GM21447 (cell line): Measurements from ENCODE around the gene VPS37B.
"Not testable (repeated sequence)": the region's sequence is repeated elsewhere in the genome, so short reads cannot be mapped to it uniquely, and the experiment has no call there.

Experiments
- ATAC-seq: cut with Tn5 transposase; IDR thresholded peaks from one replicate; pipeline ENCODE4 v1.9.1; 2021; ENCODE audit not compliant: unreplicated experiment

VPS37B gene

DNA sequence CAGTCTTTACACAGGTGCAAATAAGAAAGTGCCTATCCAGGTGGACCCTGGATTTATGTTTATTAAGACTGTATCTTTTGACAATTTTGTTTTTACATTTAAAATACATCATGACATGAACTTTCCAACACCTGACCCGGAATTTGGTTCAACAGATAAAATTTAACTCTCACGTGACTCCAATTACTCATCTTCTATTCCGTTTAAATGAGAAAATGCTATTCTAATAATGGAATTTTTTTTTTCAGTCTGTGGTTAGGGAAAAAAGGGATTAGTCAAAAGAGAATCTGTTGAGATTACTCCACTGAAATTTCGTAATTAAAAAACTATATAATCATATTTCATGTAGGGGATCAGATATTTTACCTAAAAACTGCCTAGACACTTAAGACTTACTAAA, 11.1 kb downstream of the VPS37B start:
- ATAC-seq: no peak

DNA sequence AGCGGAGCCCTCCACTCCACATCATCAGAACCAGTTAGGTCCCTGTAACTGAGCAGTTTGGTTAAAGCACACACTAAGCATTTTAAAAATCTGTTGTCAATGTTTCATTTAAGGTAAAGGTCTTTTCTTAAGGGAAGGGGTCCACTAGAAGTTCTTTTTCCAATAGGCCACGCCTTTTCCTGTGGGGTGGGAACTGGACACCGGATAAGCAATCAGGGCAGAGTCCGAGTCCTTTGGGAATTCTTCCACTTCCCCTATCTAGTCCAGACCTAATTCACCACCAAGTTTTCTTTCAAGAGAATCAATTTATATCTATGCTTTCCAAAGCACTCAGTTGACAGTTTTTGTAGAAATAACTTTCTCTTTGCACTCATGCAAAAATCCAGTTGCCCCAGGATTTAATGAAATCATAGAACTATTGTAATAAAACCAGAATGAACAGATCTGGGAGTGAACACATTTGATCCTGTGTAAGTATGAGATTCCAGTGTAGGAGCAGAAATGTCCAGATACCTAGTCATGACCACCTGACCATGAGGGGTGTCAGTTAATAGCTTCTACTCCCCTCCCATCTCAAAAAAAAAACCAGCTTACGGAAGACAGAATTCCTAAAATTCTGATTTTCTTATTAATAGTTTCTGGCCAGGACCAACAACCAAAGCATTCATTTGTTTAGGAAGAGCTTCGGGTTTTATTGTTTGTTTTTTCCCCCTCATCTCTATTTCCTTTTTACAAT, 11.7 kb downstream of the VPS37B start:
- no peak for ATAC-seq

GRCh38 chr12:122882908-122883558, 12.9 kb downstream of the VPS37B start:
- no peak for ATAC-seq

DNA sequence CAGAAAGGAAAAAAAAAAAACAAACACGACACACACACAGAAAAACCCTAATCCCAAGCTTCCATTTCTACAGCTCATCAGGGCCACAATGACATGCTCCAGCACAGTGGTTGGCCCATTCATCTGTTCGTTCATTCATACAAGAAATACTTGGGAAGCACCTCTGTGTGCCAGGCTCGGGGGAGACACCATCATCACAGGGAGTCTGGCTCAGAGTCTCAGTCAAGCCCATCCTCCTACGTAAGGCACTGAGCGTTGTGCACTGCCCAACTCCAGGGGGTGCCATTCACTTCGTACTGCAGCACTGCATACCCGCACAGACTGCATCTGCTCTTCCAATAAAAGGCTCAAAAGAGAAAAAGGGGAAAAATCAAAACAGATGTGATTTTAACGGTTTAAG, 15.3 kb downstream of the VPS37B start:
- ATAC-seq: no peak

DNA sequence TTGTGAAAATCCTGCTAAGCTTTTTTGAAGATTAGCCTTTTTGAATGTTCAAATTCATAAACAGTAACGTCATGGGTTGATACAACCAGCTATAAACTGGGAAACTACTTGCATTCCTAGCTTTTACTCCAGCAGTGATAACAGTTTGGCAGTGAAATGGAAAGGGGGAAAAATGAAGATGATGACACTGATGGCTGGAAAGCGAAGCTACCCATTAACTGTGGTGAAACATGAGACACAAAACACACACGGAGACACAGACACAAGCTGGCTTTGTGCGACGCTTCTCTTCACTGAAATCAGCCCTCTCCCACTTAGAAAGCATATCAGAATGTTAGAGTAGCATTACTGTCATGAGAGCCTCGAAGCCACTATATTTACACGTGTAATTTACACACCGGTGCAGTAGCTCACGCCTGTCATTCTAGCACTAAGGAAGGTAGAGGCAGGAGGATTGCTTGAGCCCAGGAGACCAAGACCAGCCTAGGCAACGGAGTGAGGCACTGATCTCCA, 15.7 kb downstream of the VPS37B start:
- ATAC-seq: no peak

- no peak for ATAC-seq
Observed at GRCh38 chr12:122878780-122879612, 16.9 kb downstream of the VPS37B start.

DNA sequence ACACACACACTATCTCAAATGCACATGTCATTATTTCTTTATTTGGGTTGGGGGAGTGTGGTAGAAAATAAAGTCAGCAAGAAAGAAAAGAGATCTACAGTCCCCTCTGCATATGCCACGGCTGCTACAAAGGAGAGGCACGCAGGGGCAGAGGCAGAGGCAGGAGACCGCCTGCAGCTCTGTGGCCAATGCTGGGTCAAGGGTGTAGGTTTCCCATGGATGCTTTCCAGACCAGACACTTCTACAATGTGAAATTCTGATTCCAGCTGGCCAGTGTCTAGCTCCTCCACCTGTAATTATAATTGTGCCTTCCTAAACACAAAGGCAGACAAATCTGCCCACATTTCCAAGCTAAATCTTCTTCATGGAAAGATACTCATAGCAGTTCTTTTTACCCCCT, 19.2 kb downstream of the VPS37B start:
- ATAC-seq: no peak

GRCh38 chr12:122876281-122876680, 19.6 kb downstream of the VPS37B start:
- not testable (repeated sequence) for ATAC-seq

GRCh38 chr12:122875590-122876220, 20.2 kb downstream of the VPS37B start:
- peak; percentile 58 for ATAC-seq

GRCh38 chr12:122874081-122874480, 21.8 kb downstream of the VPS37B start:
- no peak for ATAC-seq

DNA sequence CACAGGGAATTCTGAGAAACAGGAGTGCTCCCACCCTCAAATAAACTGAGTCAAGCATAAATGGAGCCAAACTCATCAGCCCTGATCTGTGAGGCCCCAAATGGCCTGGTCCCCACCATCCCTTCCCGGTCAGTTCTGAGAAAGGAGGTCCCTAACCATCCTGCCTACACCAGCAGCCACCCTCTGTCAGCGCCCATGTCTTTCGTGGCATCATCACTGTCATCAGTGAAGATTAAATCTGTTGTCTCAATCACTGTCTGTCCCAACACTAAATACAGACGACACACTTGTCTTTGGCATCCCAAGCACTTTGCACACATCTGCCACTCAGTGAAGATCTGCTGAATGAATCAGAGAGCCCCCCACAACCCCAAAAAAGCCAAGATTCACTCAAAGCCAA, 22.4 kb downstream of the VPS37B start:
- no peak for ATAC-seq

- no peak for ATAC-seq
Observed at GRCh38 chr12:122872815-122873361, 23.0 kb downstream of the VPS37B start.

- no peak for ATAC-seq
Observed at GRCh38 chr12:122871851-122872780, 23.8 kb downstream of the VPS37B start.

DNA sequence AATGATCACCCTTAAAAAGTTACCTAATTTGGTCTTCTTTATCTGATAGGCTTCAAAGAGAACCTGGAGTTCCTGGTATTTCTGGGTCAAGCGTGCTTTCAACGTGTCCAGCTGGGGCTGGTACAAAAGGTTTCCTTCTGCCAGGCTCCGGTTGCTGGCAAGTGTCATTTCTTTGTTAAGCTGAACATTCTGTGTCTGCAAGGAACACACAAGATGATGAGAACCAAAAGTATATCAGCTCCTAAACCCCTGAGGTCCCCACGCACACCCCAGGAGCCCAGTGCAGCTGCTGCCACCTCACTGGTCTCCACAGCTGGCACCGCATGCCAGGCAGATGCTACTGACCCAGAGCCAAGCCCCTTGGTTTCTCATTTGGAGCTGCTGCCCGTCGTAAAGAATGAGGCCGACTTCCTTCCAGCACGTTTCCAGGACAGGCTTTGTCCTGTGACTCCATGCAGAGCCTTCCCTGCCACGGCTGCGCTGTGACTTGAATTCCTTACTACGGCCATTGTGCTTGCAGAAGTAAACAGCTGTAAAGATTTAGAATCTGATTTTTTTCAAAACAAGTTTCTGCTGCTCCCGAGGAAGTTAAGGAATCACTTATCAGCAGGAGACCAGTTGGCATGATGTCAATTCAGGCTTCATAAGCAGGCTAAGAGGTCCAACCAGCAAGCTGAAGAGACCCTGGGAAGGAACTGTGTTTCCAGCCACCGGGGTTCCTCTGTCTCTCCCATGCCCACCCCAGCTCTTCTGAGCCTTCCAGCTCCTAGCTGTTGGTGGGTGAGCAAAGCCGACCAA, 24.9 kb downstream of the VPS37B start:
- no peak for ATAC-seq

- ATAC-seq: no peak
Observed at GRCh38 chr12:122870163-122870842, 25.6 kb downstream of the VPS37B start.

DNA sequence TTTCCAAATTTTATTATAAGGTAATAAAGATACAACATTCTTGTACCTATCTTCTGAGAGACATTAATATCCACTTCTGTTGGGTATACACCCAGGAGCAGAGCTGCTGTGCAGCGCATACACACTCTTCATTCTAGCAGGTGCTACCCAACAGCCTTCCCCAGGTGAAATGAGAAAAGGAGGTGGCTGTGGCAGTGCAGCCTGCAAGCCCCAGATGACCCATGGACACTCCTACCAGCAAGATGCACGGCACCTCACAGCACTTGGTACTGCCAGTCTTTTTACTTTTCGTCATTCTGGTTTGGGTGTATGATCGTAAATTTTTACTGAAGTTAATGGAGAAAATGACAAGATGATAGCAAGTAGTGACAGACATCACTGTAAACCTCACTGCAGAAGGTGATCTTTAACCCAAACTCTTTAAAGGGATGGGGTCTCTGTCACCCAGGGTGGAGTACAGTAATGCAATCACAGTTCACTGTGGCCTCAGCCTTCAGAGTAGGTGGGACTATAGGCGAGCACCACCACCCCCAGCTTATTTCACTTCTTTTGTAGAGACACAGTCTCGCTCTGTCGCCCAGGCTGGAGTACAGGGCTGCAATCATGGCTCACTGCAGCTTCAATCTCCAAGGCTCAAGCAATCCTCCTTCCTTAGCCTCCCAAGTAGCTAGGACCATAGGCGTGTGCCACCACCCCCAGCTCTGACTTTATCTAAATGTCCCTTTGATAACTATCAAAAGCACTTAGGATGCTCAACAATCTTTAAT, 26.5 kb downstream of the VPS37B start:
- no peak for ATAC-seq

DNA sequence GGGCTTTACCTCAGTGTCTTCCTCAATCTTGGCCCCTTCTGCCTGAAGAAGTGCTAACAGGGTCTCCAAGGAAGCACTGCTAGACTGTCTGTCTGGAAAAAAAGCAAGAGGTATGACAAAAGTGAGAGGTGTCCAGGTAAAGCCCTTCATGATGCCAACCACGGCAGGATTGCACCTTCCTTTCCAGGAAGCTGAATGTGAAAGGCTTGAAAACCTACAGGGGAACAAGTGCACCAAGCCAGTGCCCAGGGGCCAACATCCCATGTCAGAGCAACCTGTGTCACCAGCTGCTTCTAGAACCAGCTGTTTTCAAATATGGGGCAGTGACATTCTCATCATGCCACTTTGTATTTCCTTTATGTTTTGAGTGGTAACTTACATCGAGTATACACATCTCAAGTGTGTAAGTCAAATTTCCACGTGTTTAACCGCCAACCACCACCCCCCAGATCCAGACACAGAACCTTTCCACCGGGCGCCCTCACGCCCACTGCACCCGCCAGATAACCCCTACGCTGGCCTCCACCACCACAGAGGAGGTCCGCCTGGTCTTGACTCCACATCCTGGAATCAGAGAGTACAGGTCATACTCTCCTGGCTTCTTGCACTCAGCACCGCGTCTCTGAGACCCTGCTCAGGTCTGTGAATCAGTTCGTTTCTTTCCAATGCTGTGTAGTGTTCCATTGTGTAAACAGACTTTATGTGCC, 27.3 kb downstream of the VPS37B start:
- no peak for ATAC-seq
